ENCODE data around the gene MAP3K6.

The MAP3K6 gene

GRCh38 chr1:27333717-27334279 is 33.0 kb downstream of the MAP3K6 start:
- TF ChIP-seq, protein P1, sequence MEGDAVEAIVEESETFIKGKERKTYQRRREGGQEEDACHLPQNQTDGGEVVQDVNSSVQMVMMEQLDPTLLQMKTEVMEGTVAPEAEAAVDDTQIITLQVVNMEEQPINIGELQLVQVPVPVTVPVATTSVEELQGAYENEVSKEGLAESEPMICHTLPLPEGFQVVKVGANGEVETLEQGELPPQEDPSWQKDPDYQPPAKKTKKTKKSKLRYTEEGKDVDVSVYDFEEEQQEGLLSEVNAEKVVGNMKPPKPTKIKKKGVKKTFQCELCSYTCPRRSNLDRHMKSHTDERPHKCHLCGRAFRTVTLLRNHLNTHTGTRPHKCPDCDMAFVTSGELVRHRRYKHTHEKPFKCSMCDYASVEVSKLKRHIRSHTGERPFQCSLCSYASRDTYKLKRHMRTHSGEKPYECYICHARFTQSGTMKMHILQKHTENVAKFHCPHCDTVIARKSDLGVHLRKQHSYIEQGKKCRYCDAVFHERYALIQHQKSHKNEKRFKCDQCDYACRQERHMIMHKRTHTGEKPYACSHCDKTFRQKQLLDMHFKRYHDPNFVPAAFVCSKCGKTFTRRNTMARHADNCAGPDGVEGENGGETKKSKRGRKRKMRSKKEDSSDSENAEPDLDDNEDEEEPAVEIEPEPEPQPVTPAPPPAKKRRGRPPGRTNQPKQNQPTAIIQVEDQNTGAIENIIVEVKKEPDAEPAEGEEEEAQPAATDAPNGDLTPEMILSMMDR (conservative IDR thresholded peaks at IDR 0.05; ENCODE audit: low read depth) = no peak
- ChIA-PET POLR2A (ENCODE audit: low non-redundant PET) (no interaction called here), CTCF (interaction anchor here (0.7 to 2.2 kb wide), 4 partner anchors 11 to 57 kb away, joined by 4 to 11 read pairs (median 4); no protein-coding TSS in a partner anchor)
- DNase-seq (ENCODE audit: low spot score) = no peak
- H3K27ac ChIP-seq = peak overlapping the region; percentile 98

DNA sequence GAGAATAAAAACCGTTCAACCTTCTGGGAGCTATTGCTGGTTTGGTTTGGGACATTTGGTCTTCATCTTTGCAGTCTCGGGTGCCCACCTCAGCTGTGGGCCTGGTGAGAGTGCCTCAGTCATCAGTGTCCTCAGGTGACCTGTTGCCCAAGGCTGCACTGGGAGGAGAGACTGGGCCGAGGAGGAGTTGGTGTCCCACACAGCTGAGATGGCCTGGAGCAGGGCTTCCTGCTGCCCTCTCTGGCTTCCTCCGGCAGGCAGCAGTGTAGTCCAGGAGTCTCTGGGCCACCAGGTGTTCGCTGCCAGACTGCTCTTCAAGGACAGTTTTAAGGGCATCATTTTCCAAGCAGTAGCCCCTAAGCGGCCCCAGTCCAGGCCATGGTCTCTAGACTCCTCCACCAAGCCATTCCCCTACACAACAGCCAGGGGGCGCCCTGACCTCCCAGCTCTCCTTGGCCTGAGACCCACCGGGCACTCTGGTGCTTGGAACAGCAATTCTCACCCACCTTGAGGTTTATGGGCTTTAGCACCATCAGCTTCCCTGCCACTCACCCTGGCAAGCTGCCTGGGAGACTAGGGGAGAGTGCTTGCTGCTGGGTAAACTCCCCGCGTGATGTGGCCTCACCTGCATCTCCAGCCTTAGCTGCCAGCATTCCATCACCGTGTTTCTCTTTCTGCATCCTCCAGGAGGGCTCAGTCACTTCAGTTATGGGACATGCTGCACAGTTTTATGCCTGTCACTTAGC is 34.1 kb downstream of the MAP3K6 start:
- no peak for DNase-seq (ENCODE audit: low spot score)
- peak overlapping the region; percentile 98 for H3K27ac ChIP-seq
- CTCF ChIA-PET = interaction anchor here (0.5 to 2.2 kb wide), 14 partner anchors 9 to 464 kb away, joined by 3 to 11 read pairs (median 4); partner anchors contain the start of genes SYTL1 and TMEM222
- POLR2A ChIA-PET (ENCODE audit: low non-redundant PET) = no interaction called here
- TF ChIP-seq, protein P1 (conservative IDR thresholded peaks at IDR 0.05; ENCODE audit: low read depth) = peak; percentile 83

DNA sequence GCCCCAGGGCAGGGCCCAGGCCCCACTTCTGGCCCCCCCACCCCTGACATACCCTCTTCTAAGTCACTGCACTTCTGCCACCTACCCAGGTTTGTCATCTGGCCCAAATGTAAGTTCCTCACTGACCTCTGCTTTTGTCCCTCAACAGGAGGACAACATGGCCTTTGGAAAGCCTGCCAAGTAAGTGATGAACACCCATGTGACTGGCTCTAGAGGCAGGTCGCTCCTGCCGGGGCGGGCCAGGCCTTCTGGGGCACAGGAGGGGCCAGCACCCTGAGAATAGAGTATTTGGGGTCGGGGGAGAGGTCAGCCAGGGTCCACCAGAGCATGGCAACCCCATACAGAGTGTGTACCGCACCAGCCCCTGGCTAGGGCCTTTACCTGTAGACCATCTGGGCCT is 34.8 kb downstream of the MAP3K6 start:
- TF ChIP-seq, protein P1 (conservative IDR thresholded peaks at IDR 0.05; ENCODE audit: low read depth) = no peak
- POLR2A ChIA-PET (ENCODE audit: low non-redundant PET) = no interaction called here
- DNase-seq (ENCODE audit: low spot score) = no peak
- CTCF ChIA-PET = interaction anchor here (0.5 to 2.2 kb wide), 11 partner anchors 8 to 63 kb away, joined by 3 to 11 read pairs (median 5); partner anchors contain the start of genes SYTL1 and TMEM222
- peak overlapping the region; percentile 98 for H3K27ac ChIP-seq

DNA sequence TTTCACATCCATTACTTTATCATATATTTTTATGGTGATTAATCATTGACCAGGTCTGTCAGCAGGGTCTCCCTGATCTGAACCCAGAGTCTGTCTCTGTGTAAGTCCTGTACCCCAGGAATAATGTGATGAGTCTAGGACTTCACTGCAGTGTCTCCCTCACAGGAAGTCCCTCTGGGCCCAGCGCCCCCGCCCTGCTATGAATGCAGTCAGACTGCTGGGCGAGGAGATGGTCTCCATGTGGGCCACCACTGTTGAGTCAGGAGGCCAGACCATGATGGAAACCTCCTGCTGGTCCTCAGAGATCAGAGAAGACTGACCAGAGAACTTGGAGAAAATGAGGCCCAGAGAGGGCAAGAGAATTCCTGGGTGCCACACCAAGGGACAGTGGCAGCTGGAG is 35.3 kb downstream of the MAP3K6 start:
- peak overlapping the region; percentile 98 for H3K27ac ChIP-seq
- no peak for DNase-seq (ENCODE audit: low spot score)
- TF ChIP-seq, protein P1 (conservative IDR thresholded peaks at IDR 0.05; ENCODE audit: low read depth) = no peak
- ChIA-PET POLR2A (ENCODE audit: low non-redundant PET) (no interaction called here), CTCF (interaction anchor here (0.5 kb wide), 1 partner anchor 57 kb away, joined by 5 read pairs; no protein-coding TSS in a partner anchor)

DNA sequence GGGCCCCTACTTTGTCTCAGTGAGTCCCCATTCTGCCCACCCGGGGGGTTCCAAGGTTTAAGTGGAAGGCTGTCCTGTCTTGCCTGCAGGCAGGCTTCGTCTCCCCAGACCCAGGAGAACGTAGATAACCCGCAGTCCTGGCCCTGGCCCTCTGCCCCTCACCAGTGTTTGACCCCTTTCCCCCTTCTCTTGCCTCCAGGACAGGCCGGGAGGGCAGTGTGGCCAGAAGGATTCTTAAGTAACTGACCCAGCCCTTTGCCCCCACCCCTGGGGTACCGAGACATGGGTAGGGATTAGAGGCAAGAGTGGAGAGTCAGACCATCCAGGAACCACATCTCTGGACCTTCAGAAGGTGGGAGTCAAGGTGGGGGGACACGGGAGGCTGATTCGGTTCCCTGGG is 36.0 kb downstream of the MAP3K6 start:
- DNase-seq (ENCODE audit: low spot score) = no peak
- H3K27ac ChIP-seq = peak overlapping the region; percentile 98
- CTCF ChIA-PET = no interaction called here
- TF ChIP-seq, protein P1 (conservative IDR thresholded peaks at IDR 0.05; ENCODE audit: low read depth) = no peak
- POLR2A ChIA-PET (ENCODE audit: low non-redundant PET) = no interaction called here

GRCh38 chr1:27327964-27328363 is 38.8 kb downstream of the MAP3K6 start:
- CTCF ChIA-PET = interaction anchor here (1.6 kb wide), 1 partner anchor 27 kb away, joined by 5 read pairs; no protein-coding TSS in a partner anchor
- H3K27ac ChIP-seq = no peak overlapping the region
- no peak for DNase-seq (ENCODE audit: low spot score)
- TF ChIP-seq, protein P1 (conservative IDR thresholded peaks at IDR 0.05; ENCODE audit: low read depth) = no peak
- POLR2A ChIA-PET (ENCODE audit: low non-redundant PET) = no interaction called here

All from RWPE1 (cell line).